ENCODE measurements around the gene COL5A1.
"Not testable (repeated sequence)": the region's sequence is repeated elsewhere in the genome, so short reads cannot be mapped to it uniquely, and the experiment has no call there.

Gene COL5A1

DNA sequence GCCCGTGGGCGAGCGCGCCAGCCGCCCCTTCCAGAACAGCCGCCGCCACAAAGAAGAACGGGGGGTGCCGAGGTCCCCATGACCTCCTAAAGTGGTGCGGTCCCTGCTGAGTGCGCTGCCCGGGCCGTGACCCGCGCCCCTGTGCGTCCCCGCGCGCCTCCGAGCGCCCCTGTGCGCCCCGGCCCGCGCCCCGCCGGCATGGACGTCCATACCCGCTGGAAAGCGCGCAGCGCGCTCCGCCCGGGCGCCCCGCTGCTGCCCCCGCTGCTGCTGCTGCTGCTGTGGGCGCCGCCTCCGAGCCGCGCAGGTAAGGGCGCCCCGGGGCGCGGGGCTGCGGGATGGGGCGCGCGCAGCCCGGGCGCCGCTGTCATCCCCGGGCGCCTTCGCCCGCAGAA lies 384 bp downstream of the COL5A1 start:
- DNase-seq = no peak

DNA sequence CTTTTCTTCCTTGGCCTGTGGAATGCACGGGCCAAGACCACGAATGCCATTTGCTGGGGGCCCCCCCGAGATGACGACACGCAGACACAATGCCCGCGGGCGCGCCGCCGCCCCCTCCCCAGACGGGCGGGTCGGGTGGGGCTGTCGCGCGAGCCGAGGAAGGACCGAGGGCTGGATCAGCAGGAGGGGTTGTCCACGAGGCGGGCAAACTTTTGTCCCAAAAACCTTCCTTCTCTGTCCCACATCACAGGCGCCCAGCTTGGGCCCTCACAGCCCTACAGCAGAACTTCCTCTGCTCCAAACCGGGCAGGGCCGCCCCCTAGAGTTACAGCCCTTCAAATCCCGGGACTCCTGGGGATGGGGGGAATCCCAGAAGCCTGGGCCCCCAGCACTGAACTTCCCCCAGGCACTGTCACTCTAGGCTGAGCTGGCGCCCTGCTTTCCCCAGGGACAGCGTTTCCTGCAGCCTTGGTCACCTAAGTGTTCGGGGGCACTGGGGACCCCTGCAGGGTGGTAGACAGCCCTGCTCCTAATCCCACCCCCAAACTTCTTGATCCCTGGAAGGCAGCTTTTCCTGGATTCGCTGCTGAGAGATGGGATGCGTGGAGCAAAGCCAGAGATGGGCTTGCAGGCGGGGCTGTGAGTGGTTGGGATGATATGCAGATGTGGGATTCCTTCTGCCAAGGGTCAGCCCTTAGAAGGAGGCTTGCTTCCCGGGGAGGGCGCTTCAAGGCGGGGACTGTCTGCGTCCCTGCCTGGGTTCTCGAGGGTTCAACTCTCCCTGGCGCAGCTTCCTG lies 980 bp downstream of the COL5A1 start:
- peak; percentile 66 for DNase-seq

DNA sequence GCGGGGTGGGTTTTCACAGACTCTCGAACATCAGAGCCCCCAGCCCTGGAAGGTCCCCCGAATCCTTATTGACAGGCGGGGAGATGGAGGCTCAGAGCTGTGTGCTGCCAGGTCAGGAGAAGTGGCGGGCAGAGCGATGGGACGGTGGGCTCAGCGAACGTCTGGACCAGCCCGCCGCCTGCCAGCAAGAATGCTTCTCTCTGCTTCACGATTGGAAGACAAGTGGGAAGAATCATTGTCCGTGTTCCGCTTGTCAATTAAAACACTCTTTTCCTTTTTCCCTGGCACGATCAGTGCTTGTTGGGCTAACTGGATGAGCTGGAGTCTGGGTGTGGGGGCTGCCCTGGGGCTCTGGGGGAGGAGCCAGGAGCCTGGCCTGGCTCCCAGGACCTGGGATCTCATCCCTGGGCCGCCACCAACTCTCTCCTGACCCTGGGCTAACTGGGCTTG lies 1.6 kb downstream of the COL5A1 start:
- peak; percentile 10 for DNase-seq

DNA sequence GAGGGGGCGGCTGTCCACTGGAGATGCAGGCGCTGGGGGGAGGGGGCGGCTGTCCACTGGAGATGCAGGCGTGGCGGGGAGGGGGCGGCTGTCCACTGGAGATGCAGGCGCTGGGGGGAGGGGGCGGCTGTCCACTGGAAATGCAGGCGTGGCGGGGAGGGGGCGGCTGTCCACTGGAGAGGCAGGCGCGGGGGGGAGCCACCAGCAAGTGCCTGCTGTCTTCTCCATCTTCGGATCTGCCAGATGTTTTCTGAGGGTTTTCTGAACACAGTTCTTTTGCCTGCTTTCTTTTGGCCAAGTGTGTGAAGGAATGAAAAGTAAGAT lies 2.8 kb downstream of the COL5A1 start:
- DNase-seq = not testable (repeated sequence)

DNA sequence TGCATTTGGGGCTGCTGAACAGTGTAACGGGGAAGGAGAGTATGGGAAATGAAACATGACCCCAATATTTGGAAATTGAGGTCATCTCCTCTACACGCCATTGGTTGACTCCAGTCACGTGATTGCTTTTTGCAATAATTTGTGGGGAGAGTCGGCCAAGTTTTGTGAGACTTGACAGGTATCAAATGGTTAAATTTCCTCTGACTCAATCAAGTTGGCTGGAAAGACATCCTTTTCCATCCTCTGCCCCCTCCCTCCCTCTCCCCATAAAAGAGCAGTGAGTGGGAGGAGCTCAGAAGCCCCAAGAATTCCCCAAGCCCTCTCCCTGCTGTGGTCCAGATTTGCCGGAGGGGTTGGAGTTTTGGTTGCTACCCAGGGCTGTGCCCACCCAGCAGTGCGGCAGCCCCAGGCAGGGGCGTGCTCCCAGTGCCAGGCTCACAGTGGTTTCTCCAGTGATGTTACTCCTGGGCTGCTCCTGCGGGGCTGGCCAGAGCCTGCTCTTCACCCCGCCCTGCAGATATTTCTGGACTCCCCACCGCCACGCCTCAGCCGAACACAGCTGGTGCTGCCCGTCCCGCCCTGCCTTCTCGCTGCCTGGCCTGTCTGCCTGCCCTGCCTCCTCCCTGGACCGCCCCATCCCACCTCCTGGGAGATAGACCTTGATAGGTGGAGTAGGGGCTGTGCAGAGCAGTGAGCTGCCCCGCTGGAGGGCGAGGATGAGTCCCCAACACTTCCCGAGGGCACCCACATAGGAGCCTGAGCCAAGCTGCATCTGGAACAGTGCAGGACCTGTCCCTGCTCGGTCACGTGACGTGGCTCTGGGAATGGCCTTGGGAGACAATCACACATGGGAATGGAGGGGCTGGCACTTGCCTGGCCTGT lies 3.4 kb downstream of the COL5A1 start:
- DNase-seq = peak; percentile 87

DNA sequence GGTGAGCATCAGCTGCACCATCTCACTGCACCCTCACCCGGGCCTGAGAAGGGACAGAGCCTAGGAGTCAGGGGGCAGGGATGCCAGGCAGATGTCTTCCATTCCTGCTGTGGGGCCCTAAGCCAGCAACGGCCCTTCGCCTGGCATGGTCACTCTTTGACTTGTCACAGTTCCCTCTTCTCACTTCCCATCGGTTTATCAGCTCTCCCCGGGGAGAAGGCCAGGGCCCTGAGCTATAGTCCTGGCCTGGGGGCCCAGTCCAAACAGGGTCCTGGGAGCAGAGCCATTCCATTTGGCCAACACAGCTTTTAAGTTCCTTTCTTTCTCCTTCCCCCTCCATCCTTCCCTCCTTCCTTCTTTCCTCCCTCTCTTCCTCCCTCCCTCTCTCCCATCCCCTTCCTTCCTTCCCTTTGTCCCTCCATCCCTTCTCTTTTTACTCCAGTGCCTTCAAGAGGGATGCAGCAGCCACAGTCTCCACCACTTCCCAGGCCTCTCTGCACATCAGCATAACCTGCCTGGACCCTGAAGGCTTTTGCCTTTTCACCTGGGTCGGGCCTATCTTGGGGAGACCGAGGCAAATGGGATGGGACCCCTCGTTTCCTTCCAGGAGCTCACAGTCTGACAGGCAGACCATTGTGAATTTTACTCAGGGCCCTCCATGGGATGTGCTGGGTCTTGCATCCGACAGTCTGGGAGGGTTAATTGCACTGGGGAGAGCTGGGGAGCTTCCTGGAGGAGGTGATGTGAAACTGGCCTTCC lies 4.2 kb downstream of the COL5A1 start:
- no peak for DNase-seq

DNA sequence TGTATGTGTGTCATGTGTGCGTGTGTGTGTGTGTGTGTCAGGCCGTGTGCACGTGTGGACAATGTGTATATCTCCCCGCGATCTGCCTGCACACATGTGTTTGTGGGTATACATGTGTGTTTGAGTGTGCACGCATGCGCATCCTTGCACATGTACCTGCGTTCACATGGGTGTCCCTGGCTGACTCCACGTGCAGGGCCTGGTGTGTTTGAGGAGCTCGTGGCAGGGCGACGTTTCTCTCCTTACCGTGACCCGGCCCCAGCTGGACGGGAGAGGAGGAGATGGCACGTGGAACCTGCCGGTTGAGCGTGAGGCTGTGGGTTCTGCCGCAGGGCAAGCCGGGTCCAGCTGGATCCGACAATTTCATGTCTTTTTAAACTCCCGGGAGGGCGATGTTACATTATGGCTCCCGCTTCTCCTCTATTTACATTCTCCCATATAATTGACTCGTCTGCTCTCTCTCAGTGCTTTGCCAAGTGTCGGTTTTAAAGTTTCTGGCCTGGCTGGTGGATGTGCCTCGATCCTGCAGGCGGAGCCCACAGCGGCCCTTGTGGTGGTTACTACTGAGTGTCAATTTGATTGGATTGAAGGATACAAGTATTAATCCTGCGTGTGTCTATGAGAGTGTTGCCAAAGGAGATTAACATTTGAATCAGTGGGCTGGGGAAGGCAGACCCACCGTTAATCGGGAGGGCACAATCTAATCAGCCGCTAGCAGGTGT lies 5.9 kb downstream of the COL5A1 start:
- no peak for DNase-seq

DNA sequence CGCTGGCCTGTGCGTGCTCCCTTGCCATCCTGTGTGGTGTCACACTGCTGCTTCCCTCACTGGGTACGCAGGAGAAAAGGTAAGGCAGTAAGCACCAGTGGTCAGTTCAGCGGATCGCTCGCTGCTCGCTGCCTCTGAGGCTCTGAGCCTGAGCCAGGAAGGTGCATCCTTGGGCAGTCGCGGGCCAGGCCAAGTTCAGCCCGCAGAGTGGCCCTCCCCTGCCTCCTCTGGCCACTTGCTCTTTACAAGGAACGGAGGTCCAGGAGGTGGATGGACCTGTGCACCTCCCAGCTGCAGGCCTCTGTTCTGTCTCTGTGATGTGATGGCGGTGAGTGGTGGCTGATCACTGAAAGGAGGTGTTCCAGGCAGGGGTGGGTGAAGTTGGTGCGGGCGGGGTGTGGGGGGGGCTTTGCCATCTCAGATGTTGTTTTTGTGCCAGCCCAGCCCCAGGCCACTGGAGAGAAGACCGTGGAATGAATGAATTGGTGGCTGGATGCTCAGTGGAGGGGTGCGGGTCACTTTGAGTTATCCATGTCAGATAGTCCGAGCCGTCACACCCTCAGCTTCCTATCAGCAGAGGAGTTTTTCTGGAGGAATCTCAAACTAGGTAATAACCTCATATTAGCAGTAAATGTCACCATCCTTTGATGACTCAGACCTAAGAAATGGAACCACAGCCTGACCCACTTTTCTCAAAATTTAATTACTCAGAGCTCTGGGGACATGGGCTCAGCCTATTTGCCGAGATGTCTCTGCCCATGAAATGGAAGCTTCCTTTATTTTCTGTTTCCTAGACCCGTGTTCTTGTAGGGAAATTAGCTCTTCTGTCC lies 7.3 kb downstream of the COL5A1 start:
- DNase-seq = no peak

DNA sequence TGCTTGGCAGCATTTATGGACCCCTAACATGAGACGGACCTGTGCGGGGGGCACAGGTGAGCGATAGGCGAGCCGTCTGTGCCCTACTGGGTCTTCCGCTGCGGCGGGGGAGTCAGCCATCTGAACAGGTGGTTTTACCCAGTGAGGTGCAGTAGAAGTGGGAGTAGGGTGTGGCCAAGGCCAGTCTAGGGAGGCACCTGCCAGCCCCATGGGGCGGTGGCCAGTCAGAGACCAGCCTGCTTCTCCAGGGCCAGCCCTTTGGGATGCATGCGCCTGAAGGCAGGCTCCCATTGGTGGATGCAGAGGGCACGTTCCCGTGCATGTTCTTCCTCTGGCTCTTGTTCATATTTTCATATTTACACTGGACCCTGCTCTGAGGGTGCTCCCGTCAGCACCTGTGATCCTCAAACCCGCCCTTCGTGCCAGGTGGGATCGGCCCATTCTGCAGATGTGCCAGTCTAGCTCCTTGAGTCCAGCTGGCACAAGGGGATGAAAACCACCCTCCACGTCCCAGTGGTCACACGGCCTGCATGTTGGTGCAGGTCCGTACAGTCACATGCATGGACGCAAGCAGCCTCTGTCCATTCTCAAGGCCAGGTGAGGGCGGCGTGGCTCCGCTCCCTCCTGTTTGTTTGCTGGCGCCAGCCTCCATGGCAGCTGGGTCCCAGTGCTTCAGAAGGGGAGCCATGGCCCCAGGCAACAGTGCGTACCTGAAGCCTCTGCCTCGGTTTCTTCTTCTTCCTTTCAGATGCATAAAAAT lies 9.0 kb downstream of the COL5A1 start:
- DNase-seq = no peak

DNA sequence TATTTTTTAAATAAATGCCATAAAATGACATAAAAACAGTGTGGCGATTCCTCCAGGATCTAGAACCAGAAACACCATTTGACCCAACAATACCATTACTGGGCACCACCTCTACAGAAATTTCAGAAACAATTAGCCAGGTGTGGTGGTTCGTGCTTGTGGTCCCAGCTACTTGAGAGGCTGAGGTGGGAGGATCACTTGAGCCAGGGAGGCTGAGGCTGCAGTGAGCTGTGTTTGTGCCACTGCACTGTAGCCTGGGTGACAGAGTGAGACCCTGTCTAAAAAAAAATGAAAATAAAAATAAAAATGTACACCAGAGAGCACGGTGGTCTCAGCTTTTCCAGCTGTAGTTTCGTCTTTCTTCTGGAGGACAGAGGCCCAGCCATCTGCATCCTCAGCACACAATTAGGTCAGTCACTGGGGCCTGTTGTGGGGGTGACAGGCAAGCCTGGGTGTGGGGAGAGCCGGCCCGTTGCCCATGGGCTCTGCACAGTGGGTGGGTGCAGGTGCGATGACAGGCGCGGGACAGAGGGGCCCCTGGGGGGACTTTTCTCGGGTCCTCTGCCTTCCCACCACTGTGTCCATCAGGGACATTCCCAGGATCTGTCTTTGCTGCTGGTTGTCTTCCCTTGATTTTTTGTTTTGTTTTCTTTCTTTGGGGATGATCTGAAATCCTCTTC lies 9.8 kb downstream of the COL5A1 start:
- no peak for DNase-seq

DNA sequence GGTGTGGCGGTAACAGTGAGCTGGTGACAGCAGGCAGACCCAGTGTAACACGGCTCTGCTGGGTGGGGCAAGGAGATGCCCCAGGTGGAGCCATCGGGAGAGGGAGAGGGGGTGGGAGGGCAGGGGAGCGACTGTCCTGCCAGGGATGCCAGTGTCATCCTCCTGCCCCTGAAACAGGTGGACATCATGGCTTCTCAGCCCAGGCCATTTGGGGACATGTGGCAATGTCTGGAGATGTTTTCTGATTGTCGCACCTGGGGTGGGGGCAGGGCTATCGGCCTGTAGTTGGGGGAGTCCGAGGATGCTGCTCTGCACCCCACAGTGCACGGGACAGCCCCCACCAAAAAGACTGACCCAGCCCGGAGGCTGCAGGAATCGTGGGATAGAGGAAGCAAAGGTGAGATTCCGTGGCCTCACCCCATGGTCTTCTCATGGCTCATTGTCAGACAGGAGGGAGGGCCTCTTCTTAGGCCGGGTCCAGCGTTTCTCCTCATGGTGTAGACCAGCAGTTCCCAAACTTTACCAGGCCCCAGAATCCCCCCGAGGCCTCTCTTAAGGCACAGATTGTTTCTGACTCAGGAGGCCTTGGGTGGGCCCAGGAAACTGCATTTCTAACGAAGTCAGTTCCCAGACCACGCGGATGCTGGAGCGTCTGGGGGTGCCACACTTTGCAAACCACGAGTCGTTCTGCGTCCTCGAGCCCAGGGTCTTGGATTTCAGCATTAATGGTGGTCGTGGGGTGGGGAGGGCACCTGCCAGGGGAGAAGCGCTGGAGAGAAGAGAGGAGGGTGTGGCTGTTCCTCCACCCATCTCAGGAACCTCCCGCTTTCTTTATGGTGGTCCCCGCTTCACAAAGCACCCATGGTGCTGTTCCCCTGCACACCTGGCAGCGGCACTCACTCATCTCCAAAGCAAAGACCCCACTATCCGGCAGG lies 11.0 kb downstream of the COL5A1 start:
- no peak for DNase-seq

DNA sequence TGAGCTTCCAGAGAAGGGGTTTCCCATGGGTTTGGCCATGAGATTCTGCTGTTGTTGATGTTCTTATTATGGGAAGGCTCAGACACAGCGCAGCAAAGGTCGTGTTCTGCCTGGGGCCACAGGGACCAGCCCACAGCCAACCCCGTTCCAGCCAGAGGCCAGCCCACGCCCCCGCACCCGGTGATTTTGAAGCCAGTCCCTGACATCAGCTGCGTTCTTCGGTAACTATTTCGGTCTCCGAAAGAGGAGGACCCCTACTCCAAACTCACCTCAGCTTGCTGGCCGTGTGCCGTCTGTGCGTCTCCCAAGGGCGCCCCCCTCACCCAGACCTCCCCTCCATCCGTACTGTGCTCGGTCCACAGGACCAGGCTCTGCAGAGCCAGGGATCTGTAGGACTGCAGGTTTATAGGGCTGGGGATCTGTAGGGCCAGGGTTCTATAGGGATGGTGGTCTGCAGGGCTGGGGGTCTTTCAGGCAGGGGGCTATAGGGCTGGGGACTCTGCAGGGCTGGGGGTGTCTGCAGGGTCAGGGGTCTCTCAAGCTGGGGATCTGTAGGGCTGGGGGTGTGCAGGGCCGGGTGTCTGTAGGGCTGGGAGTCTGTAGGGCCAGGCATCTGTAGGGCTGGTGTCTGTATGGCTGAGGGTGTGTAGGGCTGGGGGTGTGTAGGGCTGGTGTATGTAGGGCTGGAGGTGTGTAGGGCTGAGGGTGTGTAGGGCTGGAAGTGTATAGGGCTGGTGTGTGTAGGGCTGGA lies 11.8 kb downstream of the COL5A1 start:
- DNase-seq = no peak

DNA sequence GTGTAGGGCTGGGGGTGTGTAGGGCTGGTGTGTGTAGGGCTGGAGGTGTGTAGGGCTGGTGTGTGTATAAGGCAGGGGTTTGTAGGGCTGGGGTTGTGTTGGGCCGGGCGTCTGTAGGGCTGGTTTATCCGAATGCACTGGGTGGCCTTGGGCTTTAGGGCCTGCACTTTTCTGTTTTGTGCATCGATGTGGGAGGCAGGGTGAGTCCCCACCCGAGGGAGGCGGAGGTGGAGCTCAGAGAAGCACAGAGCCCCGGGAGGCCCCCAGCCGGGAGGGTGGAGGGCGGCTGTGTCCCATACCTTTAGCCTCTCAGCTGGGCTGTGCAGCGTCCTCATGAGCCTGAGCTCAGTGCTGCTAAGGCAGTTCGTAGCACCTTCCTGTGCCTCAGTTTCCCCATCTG lies 13.5 kb downstream of the COL5A1 start:
- DNase-seq = no peak

DNA sequence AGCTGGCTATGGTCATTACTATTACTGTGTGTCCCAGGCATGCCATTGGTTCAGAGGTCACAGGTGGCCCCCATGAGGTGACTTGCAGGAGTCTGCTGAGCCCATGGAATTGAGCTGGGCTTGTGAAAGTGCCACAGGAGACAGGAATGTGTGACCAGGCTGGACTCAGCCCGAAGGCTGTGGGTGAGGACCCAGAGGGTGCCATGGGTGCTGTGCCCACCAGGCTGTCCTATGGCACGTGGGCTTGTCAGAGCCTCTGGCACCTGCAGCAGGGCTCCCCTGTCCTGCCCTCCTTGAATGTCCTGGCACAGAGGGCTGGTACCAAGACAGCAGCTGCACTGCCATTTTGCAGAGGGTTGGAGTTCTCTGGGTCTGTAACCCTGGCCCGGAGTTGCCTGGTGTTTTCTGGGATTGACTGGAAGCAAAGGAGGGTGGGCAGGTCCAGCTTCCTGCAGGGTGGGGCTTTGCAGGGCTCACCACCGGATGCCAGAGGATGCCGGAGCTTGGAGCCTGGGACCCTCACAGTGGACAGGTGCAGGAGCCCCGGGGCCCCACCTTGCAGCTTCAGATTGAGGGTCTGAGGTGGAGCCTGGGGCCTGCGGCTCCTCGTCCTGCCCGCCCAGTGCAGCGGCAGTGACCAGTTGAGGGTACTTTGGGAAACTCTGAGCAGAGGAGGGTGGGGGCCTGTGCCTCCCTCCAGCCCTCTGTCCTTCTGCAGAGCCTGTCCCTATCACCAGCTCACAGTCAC lies 14.2 kb downstream of the COL5A1 start:
- no peak for DNase-seq

DNA sequence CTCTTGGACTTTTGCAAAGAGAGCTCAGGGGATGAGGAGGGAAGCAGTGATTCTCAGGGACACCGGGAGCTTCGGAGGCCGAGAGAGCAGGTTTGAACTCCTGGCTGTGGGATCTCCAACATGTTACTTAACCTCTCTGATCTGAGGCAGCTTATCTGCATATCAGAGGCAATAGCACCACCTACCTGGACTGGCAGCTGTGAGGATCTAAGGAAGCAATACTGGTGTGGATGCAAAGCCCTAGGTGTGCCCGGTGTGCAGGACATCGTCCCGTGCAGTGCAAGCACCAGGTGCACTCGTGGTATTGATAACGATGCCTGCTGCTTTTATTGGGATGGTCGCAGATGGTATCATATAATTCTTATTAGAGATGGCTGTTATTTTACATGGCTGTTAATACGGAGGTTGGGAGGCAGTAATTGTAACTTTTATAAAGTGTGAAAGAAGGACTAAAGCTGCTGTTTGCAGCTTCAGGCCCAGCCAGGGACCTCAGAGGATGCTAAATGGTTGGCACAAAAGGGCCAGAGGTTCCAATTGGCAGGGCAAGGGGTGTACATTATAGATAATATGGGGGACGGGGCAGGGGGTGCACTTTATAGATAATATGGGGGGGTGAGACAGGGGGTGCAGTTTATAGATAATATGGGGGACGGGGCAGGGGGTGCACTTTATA lies 14.9 kb downstream of the COL5A1 start:
- DNase-seq = no peak

DNA sequence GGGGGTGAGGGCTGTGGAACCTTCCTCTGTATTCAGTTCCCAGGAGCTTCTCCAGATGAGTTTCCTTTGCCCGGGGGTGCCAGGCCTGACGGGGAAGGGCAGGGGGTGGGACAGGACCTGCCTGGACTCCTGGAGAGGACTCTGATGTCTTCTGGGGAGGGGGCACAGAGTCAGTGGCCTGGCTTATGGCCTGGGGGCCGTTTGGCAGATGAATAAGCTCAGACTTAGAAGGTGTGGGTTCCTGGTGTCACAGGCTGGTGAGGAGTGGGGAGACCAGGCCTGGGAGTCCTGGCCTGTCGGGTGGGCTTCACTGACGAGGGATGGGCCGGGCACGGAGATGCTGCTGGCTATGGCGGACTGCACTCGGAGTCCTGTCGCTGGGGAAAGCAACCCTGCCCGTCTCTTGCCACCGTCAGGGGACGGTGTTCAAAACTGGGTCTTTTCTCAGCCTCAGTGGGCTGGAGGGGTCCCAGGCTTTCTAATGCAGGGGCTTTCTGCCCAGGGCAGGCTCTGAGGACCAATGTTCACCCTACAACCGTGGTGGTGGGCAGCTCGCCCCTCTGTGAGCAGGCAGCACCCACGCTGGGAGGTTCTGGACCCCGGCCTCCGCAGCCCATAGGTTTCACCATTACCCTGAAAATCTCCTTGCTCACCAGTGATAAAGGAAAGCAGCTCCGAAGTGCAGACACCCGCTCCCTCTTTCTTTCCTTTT lies 16.2 kb downstream of the COL5A1 start:
- no peak for DNase-seq
